Activated T-cell treated with anti-CD3 and anti-CD28 coated beads for 24 hours (primary cell): ENCODE data around the gene GPC2.
A peak's percentile ranks its signal among the peaks of the same experiment; 100 is the strongest.
"Not testable (repeated sequence)": the region's sequence is repeated elsewhere in the genome, so short reads cannot be mapped to it uniquely, and the experiment has no call there.

ENCODE experiments used
- DNase-seq: peaks from one replicate; pipeline ENCODE4 v3.0.0-alpha.2; 2020; ENCODE audit warnings: low read depth

GPC2 gene

DNA sequence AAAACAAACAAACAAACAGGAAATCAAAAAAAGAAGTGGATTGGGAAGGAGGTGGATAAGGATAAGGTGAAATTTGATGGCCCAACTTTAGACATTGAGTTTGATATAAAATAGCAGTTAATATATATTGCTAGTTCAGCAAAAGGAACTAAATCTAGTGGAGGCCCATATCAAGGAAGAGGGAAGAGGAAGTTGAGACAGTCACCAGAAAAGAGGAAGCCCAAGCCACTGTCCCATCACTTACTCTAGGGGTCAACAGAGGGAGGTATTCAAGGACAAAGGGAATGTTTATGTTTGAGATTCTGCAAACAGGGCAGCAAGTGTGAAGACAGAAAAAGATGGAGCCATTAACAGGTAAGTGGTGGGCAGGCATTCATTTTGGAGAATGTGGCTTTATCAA, 24.8 kb downstream of the GPC2 start:
- DNase-seq: no peak

DNA sequence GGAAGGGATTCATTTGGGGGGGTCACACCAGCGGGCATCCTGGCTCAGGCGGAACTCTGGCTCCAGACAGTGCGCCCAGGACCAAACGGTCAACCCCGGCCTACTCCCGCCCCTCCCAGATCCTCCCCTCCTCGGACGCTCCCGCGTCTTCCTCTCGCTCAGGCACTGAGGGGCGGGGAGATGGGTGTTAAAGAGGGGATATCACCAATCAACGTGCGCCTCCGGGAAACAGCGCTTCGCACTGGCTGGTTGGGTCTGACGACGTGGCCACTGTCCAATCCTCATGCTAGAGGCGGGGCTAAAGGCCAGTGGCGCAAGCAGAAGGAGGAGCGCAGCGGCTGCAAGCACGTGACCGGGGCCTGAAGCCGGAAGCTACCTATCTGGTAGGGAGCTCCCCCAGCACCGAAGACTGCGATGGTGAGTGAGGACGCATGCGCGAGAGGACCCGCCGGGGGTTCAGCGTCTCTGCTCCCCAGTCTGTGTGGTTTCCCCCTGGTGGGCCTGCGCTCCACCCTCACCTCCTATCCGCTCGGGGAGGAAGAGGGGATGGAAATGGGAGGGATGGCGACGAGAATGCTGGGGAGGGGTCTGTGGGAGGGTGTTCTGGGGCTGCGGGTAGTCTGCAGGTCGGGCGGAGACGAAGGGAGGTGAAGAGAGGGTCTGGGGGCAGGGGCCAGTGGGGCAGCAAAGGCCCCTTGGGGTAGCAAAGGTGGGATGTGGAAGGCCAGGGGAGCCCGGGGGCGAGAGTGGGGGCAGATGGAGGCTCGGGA, 28.4 kb downstream of the GPC2 start, which contains the start of gene LAMTOR4:
TSS of gene LAMTOR4 (plus strand) at position 360 of the 770 bp plus-strand sequence. CDS start at position 415, 55 bp downstream.
- DNase-seq: peak; percentile 97

DNA sequence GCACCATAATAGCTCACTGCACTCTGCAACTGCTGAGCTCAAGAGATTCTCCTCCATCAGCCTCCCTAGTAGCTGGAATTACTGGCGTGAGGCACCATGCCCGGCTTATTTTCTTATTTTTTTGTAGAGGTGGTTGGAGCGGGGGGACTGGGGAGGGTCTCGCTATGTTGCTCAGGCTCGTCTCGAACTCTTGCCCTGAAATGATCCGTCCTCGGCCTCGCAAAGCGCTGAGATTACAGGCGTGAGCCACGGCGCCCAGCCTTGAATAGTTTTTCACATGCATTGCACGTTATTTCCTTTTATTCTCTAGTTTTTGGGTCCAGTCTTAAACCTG, 29.0 kb downstream of the GPC2 start:
- no peak for DNase-seq

DNA sequence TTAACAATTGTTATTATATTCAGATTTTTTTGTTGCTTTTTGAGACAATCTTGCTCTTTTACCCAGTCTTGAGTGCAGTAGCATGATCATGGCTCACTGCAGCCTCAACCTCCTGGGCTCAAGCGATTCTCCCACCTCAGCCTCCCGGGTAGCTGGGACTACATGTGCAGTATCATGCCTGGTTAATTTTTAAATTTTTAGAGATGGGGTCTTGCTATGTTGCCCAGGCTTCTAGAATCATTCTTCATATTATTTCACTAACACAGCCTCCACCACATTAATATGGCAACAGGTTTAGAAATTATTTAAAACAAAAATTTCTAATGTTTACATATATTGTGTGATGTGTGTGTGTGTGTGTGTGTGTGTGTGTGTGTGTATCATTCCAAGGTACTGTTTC, 29.9 kb downstream of the GPC2 start:
- DNase-seq: no peak

DNA sequence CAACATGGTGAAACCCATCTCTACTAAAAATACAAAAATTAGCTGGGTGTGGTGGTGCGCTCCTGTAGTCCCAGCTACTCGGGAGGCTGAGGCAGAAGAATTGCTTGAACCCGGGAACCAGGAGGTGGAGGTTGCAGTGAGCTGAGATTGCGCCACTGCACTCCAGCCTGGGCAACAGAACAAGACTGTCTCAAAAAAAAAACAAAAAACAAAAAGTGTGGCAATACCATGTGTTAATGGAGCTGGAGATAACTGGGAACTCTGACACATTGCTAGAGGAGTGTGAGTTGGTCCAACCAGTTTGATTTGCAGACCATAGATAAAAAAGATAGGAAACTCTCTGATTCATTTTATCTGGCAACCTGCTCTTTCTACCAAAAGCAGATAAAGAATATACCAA, 30.8 kb downstream of the GPC2 start:
- not testable (repeated sequence) for DNase-seq

DNA sequence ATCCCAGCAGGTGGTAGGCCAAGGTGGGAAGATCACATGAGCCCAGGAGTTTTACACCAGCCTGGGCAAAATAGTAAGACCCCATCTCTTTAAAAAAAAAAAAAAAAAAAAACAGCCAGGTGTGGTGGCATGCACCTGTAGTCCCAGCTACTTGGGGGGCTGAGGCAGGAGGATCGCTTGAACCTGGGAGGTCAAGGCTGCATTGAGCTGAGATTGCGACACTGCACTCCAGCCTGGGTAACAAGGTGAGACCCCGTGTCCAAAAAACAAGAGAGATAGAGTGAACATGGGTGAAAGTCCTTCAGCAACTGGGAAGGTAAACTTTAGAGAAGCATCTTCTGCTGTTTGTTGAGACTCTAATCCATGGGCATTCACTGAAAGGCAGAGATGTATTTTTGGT, 34.7 kb downstream of the GPC2 start:
- DNase-seq: no peak

DNA sequence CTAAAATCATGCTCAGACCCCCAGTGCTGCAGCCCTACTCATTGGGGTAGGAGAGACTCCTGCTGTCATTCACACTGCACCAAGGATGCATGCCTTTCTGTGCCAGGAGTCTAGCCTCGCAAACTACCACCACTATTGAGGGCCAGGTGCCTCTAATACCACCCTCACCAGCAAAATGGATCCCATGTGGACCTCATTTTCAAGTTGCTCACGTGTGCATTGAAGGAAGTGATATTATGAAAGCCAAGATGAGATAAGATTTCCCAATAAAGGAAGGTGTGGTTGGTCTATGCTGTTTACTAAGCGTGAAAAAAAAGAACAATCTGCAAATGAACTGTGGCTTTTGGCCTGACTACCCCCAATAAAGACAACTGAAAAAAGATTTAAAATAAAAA, 35.6 kb downstream of the GPC2 start:
- DNase-seq: no peak

DNA sequence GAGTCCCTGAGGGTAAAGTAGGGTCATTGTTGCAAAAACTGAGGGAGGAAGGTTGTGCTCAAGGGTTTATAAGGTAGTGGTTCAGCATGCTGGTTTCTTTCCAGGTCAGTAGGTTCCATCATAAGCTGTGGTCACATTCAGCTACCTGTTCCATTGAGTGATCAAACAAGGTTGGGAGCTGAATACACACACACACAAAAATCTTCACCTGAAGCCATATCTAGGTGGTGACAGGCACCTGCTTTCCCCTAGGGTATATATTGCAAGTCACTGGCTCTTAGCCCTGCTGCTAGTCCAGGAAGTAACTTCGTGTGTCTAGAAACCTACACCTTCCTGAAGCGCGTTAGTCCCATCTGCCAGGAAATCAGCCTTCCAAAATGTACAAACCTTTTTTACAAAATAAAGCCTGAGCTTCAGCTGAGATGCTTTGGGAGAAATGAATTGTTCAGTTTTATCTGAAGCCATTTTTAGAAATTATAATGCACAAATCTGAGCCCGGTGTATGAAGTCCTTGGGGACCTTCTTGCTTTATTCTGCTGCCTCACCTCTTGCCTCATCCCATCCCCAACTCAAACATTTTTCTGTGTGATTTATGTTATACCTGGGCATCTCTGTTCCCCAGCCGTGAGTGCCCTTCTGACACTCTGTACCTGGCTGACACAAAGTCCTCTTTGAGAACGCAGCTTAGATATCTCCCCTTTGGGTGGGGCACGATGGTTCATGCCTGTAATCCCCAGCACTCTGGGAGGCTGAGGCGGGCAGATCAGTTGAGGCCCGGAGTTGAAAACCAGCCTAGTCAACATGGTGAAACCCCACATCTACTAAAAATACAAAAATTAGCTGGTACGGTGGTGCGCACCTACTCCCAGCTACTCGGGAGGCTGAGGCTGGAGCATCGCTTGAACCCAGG, 39.1 kb downstream of the GPC2 start:
- no peak for DNase-seq

DNA sequence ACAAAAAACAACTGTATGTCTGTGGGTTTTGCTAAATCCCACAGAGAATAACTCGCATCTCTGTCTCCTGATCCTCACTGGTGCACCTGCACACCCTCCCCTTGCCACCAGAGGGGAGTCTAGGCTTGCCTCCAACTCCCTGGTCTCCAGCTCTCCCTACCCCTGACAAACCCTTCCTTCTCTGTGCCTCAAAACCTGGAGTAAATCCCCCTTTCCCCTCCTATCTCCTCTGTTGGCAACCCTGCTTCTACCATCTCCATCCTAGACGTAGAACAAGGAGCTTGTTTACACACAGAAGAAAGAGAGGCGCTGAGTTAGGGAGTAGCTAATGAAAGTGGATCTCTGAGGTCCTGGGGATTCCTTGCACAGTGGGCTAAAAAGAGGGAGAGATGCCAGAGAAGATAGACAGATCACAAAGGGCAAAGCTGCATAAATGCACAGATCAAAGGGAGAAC, 44.5 kb downstream of the GPC2 start:
- peak; percentile 53 for DNase-seq

DNA sequence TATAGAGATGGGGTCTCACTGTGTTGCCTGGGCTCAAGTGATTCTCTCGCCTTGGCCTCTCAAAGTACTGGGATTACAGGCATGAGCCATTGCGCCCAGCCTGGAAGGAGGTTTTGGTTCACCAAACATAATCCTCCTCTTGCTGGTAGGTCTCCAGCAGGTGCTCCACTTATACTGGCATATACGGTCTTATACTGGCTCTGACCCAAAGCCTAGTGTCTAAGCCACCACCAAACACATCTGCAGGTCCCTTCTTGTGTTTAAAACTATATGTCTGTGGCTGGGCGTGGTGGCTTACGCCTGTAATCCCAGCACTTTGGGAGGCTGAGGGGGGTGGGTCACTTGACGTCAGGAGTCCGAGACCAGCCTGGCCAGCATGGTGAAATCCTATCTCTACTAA, 45.1 kb downstream of the GPC2 start:
- no peak for DNase-seq

DNA sequence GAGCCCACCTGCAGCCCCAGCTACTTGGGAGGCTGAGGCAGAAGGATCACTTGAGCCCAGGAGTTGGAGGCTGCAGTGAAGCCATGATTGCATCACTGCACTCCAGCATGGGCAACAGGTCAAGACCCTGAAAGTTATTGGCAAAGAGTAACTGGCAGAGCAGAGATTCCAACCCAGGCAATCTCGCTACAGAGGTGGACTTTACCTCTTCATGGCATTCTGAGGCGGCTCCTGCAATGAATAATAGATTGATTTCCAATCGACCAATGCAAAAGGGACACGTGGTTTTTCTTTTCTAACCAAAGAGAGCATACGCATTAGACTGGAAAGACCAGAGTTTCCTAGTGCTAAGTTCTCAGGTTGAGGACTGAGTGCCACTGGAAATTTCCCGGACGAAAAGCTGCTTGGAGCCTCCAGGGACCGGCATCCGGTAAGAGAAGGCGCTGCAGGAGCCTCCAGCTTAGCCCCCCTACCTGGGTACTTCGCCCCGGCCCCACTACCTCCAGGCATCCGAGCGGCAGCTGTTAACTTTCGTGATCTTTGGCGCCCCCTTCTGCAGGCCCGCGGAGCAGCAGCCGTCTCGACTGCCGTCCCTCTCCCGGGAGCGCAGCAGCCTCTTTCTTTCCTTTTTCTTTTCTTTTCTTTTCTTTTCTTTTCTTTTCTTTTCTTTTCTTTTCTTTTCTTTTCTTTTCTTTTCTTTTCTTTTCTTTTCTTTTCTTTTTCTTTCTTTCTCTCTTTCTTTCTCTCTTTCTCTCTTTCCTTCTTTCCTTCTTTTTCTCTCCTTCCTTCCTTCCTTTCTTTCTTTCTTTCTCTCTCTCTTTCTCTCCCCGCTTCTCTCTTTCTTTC, 46.4 kb downstream of the GPC2 start:
- DNase-seq: peak; percentile 73

DNA sequence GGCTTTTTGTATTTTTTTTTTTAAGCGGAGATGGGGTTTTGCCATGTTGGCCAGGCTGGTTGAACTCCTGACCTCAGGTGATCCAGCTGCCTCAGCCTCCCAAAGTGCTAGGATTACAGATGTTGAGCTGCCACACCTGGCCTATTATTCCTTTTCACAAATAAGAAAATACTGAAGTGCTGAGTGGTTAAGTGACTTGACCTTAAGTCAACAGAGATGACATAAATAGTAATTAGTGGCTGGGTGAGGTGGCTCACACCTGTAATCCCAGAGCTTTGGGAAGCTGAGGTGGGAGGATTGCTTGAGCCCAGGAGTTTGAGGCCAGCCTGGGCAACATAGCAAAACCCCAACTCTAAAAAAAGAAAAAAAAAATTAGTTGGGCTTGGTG, 47.0 kb downstream of the GPC2 start:
- not testable (repeated sequence) for DNase-seq

DNA sequence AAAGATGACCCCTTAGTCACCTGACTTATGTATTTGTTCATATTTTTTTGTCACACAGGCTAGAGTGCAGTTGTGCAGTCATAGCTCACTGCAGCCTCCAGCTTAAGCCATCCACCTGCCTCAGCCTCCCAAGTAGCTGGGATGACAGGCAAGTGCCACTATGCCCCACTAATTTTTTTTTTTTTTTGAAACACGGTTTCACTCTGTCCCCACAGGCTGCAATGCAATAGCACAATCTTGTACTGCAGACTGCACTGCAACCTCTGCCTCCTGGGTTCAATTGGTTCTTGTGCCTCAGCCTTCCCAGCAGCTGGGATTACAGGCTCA, 48.6 kb downstream of the GPC2 start:
- DNase-seq: no peak

DNA sequence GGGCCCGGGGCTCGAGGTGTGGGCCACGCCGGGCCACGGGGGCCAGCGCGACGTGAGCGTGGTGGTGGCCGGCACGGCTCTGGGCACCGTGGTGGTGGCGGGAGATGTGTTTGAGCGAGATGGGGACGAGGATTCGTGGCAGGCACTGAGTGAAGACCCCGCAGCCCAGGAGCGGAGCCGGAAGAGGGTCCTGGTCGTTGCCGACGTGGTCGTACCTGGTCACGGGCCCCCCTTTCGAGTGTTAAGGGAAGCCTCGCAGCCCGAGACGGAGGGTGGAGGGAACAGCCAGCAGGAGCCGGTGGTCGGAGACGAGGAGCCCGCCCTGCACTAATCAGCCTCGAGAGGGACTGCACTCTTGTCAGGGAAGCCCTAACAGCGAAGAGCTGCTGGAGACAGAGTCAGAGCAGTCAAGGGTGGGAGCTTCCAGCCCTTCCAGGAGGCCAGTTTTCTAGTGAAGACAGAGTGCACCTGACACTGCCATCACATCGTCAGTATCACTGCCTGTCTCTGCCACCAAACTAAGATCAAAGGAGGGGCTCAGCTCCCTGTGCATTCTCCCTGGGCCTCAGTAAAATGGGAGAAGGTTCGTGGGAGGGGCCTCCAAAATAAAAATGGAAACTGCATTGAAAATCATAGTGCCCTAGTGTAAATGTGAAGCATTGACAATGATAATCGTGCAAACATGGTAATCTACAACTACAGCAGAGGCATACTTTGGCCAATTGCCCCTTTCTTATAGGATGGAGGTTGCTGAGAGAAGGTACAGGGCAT, 49.1 kb downstream of the GPC2 start:
- DNase-seq: no peak

DNA sequence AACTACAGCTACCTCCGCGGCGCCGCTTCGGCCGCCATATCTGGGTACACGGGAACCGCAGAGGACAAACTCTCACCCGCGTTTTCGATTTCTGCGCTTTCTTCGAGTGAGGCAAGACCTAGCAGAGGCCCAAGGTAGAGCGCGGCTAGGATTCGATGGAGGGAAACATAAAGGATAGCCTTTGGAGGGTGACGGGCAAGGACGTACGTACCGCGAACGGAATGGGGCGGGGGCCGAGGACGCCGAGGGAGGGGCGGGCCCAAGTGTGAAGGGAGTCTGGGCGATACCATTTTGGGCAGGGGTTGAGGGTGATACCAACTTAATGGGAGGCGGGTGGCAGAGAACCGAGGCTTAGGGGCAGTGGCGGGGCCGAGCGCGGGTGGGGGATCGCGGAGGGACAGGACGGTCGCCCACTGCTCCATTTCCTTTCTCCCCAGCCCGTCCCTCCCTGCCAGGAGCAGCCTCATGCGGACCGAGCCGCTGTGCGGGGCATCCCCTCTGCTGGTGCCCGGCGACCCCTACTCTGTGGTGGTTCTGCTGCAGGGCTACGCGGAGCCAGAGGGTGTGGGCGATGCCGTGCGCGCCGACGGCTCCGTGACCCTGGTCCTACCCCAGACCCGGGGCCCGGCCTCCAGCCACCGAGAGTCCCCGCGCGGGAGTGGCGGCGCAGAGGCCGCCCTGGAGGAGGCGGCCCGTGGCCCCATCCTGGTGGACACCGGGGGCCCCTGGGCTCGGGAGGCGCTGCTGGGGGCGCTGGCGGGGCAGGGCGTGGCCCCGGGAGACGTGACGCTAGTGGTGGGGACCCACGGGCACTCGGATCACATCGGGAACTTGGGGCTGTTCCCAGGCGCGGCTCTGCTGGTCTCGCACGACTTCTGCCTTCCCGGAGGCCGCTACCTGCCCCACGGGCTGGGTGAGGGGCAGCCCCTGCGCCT, 50.0 kb downstream of the GPC2 start, which contains the start of gene MBLAC1:
TSS of gene MBLAC1 (plus strand) at position 37 of the 935 bp plus-strand sequence. CDS start at position 466, 429 bp downstream.
- DNase-seq: peak; percentile 85

DNA sequence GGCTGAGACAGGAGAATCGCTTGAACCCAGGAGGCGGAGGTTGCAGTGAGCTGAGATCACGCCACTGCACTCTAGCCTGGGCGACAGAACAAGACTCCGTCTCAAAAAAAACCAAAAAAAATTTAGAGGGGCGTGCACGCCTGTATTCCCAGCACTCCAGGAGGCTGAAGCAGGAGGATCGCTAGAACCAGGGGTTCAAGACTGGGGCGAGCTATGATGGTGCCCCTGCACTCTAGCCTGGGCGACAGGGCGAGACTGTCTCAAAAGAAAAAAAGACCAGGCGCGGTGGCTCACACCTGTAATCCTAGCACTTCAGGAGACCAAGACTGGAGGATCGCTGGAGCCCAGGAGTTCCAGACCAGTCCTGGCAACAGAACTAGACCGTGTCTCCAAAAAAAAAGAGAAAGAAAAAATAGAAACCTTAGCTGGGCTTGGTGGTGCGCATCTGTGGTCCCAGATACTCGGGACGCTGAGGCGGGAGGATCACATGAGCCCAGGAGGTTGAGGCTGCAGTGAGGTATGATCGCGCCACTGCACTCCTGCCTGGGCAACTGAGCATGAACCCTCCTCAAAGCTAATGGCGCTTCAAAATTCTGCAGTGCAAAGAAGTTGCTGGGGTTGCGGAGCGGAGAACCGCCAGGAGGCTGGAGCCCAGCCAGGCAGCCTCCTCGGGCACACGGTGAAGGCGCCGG, 50.8 kb downstream of the GPC2 start:
- DNase-seq: no peak

DNA sequence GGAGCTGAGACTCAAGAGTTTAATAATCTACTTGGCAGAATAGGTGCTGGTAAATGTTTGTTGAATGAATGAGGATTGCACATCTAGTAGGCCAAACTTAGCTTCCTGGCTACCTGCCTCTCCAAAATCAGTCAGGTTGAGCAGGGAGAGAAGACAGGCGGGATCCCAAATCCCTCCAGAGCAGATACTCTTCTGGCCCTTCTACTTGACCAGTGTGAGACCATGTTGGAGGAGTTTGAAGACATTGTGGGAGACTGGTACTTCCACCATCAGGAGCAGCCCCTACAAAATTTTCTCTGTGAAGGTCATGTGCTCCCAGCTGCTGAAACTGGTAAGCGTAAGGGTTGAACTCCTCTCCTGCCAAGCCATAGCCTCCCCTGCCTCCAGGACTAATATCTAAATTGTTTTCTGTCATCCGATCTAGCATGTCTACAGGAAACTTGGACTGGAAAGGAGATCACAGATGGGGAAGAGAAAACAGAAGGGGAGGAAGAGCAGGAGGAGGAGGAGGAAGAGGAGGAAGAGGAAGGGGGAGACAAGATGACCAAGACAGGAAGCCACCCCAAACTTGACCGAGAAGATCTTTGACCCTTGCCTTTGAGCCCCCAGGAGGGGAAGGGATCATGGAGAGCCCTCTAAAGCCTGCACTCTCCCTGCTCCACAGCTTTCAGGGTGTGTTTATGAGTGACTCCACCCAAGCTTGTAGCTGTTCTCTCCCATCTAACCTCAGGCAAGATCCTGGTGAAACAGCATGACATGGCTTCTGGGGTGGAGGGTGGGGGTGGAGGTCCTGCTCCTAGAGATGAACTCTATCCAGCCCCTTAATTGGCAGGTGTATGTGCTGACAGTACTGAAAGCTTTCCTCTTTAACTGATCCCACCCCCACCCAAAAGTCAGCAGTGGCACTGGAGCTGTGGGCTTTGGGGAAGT, 52.6 kb downstream of the GPC2 start:
- no peak for DNase-seq

DNA sequence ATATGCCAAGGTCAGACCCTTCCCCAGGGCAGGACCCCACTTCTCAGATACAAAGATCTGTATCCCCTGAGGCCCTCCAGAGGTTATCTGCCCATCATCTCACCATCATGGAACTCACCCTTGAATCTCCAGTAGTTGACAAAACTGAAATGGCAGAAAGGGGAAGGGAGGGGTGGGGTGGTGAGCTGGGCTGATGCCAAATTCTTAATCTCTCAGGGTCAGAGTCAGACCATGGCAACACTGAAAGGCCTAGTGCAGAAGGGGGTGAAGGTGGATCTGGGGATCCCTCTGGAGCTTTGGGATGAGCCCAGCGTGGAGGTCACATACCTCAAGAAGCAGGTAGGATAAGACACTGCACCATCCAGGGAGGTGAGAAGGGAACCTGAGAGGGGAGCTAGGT, 54.6 kb downstream of the GPC2 start:
- DNase-seq: no peak

DNA sequence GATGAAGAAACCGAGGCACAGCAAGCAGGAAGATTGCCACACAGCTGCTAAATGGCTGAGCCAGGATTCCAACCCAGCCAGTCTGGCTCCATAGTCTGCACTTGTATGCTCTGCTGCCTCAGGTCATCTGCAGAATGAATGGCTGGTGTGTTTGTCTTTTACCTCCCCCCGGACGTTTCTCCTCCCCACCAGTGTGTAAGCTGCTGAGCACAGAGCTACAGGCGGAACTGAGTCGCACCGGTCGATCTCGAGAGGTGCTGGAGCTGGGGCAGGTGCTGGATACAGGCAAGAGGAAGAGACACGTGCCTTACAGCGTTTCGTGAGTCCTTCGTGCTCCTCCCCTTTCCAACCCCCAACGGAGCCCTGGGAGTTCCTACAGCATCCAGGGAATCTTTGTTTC, 55.1 kb downstream of the GPC2 start:
- DNase-seq: no peak
